Astrocyte of the spinal cord (primary cell): ENCODE data around the gene OAS2.

ENCODE experiments used
- DNase-seq: peaks from one replicate; pipeline ENCODE4 v3.0.0; 2011; ENCODE audit warnings: low read depth, low spot score
- H3K4me3 ChIP-seq: 2 replicates; pipeline ENCODE4 v1.5.1; 2011; ENCODE audit warnings: low read depth, mild to moderate bottlenecking, low read length, moderate library complexity
- CTCF ChIP-seq: IDR thresholded peaks from 2 replicates; pipeline ENCODE4 v1.5.1; 2012; ENCODE audit warnings: low read depth, mild to moderate bottlenecking, low read length, inconsistent platforms
- in situ Hi-C: cut with HindIII; loops from 2 replicates; pipeline ENCODE4 v1.10.0; 2017; ENCODE audit warnings: low sequenced_read_pairs

Gene OAS2

GRCh38 chr12:112942572-112942971, 35.7 kb upstream of the OAS2 start:
- TF ChIP-seq CTCF, result no peak
- H3K4me3 ChIP-seq, result no peak overlapping the region
- in situ Hi-C loops, result no loop called here
- no peak for DNase-seq

- in situ Hi-C loops, result no loop called here
- no peak for DNase-seq
- H3K4me3 ChIP-seq, result no peak overlapping the region
- TF ChIP-seq CTCF, result no peak
Measured at GRCh38 chr12:112944024-112944690, 34.2 kb upstream of the OAS2 start.

DNA sequence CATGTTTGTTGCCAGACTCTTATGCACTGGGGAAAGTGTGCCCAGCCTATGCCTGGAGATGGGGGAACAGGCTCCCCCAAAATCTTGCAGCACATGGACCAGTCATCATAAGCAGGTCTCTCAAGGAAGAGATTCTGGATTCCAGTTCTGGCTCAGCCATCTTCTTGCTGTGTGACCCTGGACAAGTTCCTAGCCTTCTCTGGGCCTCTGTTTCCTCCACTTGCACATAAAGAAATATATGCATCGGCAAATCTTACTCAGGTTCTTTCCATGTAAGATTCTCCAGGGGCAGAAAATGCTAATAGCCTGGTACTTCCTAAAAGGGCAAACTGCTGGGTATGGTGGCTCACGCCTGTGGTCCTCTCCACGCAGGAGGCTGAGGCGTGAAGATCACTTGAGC, 32.8 kb upstream of the OAS2 start:
- in situ Hi-C loops, result no loop called here

DNA sequence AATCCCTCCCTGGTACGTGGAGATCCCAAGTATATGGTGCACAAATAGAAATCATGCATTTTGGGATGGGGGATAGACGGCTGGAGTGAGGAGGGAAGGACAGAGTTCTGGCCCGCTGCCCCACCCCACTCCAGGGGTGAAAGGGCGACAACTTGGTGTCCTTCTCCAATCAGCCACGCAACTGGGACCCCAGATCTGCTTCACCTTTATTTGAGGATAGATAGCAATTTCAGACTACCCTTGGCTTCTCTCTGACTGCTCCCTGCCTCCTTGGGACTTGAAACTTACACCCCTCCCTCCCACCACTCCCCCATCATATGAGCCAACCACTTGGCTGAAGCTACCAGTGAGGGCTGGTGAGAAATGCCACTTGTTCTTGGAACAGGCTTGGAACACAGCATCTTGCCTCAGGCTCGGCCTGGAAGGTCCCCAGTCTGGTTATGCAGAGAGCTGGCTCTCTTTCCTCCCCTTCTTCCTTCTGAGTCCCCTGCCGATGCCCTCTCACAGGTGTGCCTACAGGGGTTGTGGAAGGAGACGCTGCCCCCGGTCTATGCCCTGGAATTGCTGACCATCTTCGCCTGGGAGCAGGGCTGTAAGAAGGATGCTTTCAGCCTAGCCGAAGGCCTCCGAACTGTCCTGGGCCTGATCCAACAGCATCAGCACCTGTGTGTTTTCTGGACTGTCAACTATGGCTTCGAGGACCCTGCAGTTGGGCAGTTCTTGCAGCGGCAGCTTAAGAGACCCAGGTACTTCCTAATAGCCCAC, 31.9 kb upstream of the OAS2 start:
- in situ Hi-C loops, result no loop called here
- no peak for DNase-seq
- no peak overlapping the region for H3K4me3 ChIP-seq
- no peak for TF ChIP-seq CTCF

More for the DNA sequence above, 32.8 kb upstream of the OAS2 start:
- H3K4me3 ChIP-seq, result no peak overlapping the region
- TF ChIP-seq CTCF, result no peak
- DNase-seq, result no peak

- no peak for TF ChIP-seq CTCF
- H3K4me3 ChIP-seq, result no peak overlapping the region
- DNase-seq, result no peak
- in situ Hi-C loops, result no loop called here
Measured at GRCh38 chr12:112947314-112947713, 31.0 kb upstream of the OAS2 start.

- in situ Hi-C loops, result no loop called here
- H3K4me3 ChIP-seq, result no peak overlapping the region
- TF ChIP-seq CTCF, result no peak
- DNase-seq, result no peak
Measured at GRCh38 chr12:112947761-112948160, 30.6 kb upstream of the OAS2 start.
